GM23338 (cell line): ENCODE results near the gene RYR2. TPM values are rescaled to one million over a fixed set of nuclear protein-coding genes. Genes with fewer than 3 reads are reported as not detected.

Experiments used
- ATAC-seq: fragments of 200-7000 bp; cut with Tn5 transposase; 3 replicates; pipeline ENCODE4 v1.9.1; 2020
- DNase-seq: peaks from one replicate; pipeline ENCODE4 v3.0.0-alpha.2; 2015; ENCODE audit warnings: low spot score
- H2AFZ ChIP-seq: fragments of 200-600 bp; sonication (generic); 2 replicates; pipeline ENCODE4 v1.8.0; 2016; ENCODE audit warnings: antibody characterized with exemption, mild to moderate bottlenecking, moderate library complexity
- H3F3A ChIP-seq: fragments of 200-600 bp; sonication (generic); replicated peaks from 2 replicates; pipeline ENCODE4 v1.8.0; 2017; ENCODE audit warnings: antibody characterized with exemption, mixed run types, low read depth
- H3K27ac ChIP-seq: fragments of 200-600 bp; sonication (generic); 2 replicates; pipeline ENCODE4 v1.6.1; 2016; ENCODE audit warnings: low read depth
- H3K27me3 ChIP-seq: fragments of 200-600 bp; sonication (generic); 2 replicates; pipeline ENCODE4 v1.8.0; 2016; ENCODE audit warnings: mild to moderate bottlenecking, mixed run types, moderate library complexity; ENCODE audit not compliant: insufficient read depth
- H3K36me3 ChIP-seq: fragments of 200-600 bp; sonication (generic); 2 replicates; pipeline ENCODE4 v1.8.0; 2016; ENCODE audit warnings: mild to moderate bottlenecking; ENCODE audit not compliant: insufficient read depth
- H3K4me1 ChIP-seq: fragments of 200-600 bp; sonication (generic); 2 replicates; pipeline ENCODE4 v1.8.0; 2016; ENCODE audit warnings: mild to moderate bottlenecking, moderate library complexity; ENCODE audit not compliant: insufficient read depth
- H3K4me2 ChIP-seq: fragments of 200-600 bp; sonication (generic); 2 replicates; pipeline ENCODE4 v1.7.1; 2017; ENCODE audit warnings: mixed run types
- H3K4me3 ChIP-seq: fragments of 200-600 bp; sonication (generic); 2 replicates; pipeline ENCODE4 v1.6.1; 2016; ENCODE audit warnings: mixed run types
- H3K79me2 ChIP-seq: fragments of 200-600 bp; sonication (generic); replicated peaks from 2 replicates; pipeline ENCODE4 v1.8.0; 2017; ENCODE audit warnings: mild to moderate bottlenecking; ENCODE audit not compliant: insufficient read depth
- H3K9me2 ChIP-seq: fragments of 200-600 bp; sonication (generic); 2 replicates; pipeline ENCODE4 v1.8.0; 2017; ENCODE audit not compliant: insufficient read depth
- H4K20me1 ChIP-seq: fragments of 200-600 bp; sonication (generic); replicated peaks from 2 replicates; pipeline ENCODE4 v1.8.0; 2017; ENCODE audit warnings: mild to moderate bottlenecking; ENCODE audit not compliant: insufficient read depth
- H3K27ac Mint-ChIP-seq: 2 replicates; pipeline ENCODE4 v1.8.0; 2020; ENCODE audit warnings: inconsistent platforms, mild to moderate bottlenecking, moderate library complexity, mixed read lengths
- H3K27me3 Mint-ChIP-seq: 3 replicates; pipeline ENCODE4 v1.8.0; 2022; ENCODE audit warnings: low read depth, mild to moderate bottlenecking, moderate library complexity, mixed read lengths, inconsistent platforms; ENCODE audit not compliant: insufficient read depth, poor library complexity
- H3K36me3 Mint-ChIP-seq: 3 replicates; pipeline ENCODE4 v1.8.0; 2021; ENCODE audit warnings: low read depth, mild to moderate bottlenecking, inconsistent platforms, moderate library complexity, mixed read lengths
- H3K4me1 Mint-ChIP-seq: 3 replicates; pipeline ENCODE4 v1.8.0; 2020; ENCODE audit warnings: mild to moderate bottlenecking, inconsistent platforms, mixed read lengths
- H3K4me3 Mint-ChIP-seq: 3 replicates; pipeline ENCODE4 v1.8.0; 2021; ENCODE audit warnings: moderate library complexity, mild to moderate bottlenecking, inconsistent platforms, mixed read lengths
- H3K9me3 Mint-ChIP-seq: 3 replicates; pipeline ENCODE4 v1.8.0; 2020; ENCODE audit warnings: moderate library complexity, mild to moderate bottlenecking, inconsistent platforms, mixed read lengths
- CREB1 ChIP-seq: fragments of 250-450 bp; sonication (Bioruptor Pico); IDR thresholded peaks from 2 replicates; pipeline ENCODE4 v1.5.0; 2020; ENCODE audit warnings: low read depth, mild to moderate bottlenecking, moderate library complexity
- CTCF ChIP-seq, 2 experiments: fragments of 200-600 bp in 1 of 2; sonication (generic) in 1 of 2; conservative IDR thresholded peaks; 2 replicates each; pipeline versions ENCODE4 v1.5.1 to v1.6.1; 2016 to 2017; ENCODE audit warnings: antibody characterized with exemption in 2 of 2, low read depth in 2 of 2, mild to moderate bottlenecking in 2 of 2, moderate library complexity in 1 of 2
- ETS1 ChIP-seq: IDR thresholded peaks from 2 replicates; pipeline ENCODE4 v1.6.1; 2016; ENCODE audit warnings: antibody characterized with exemption
- JUNB ChIP-seq: IDR thresholded peaks from one replicate; pipeline ENCODE4 v1.6.1; 2016; ENCODE audit warnings: antibody characterized with exemption; ENCODE audit not compliant: unreplicated experiment
- NANOG ChIP-seq: IDR thresholded peaks from 2 replicates; pipeline ENCODE4 v1.6.1; 2016; ENCODE audit warnings: antibody characterized with exemption, borderline replicate concordance
- REST ChIP-seq: IDR thresholded peaks from one replicate; pipeline ENCODE4 v1.6.1; 2018; ENCODE audit warnings: antibody characterized with exemption; ENCODE audit not compliant: unreplicated experiment
- STAT1 ChIP-seq: IDR thresholded peaks from one replicate; pipeline ENCODE4 v1.6.1; 2016; ENCODE audit warnings: antibody characterized with exemption; ENCODE audit not compliant: unreplicated experiment
- ZNF114 ChIP-seq: fragments of 250-450 bp; sonication (Bioruptor Pico); IDR thresholded peaks from 2 replicates; pipeline ENCODE4 v1.5.0; 2020; ENCODE audit warnings: mild to moderate bottlenecking, moderate library complexity
- ZNF331 ChIP-seq: fragments of 250-450 bp; sonication (Bioruptor Pico); IDR thresholded peaks from 2 replicates; pipeline ENCODE4 v1.5.0; 2020; ENCODE audit warnings: low read depth, mild to moderate bottlenecking, moderate library complexity
- ZNF462 ChIP-seq: fragments of 250-450 bp; sonication (Bioruptor Pico); IDR thresholded peaks from 2 replicates; pipeline ENCODE4 v1.5.0; 2020; ENCODE audit warnings: mild to moderate bottlenecking, moderate library complexity
- polyA plus RNA-seq: library from polyadenylated mRNA; unstranded; fragments of >200 nt; fragmentation: Nextera tagmentation; extraction: Ambion mirVana; gene quantifications from 2 replicates; pipeline ENCODE4 v1.2.1, GENCODE V29; 2016
- total RNA-seq: library from RNA; depleted of rRNA; stranded (reverse); fragments of >200 nt; shearing (Covaris generic); gene quantifications from 2 replicates; pipeline ENCODE4 v1.2.3, GENCODE V29; 2014

Gene RYR2
- total and polyA plus RNA-seq, 2 experiments from 2014 or later = 8.9 to 10.0 TPM

- TF ChIP-seq NANOG (no peak), CREB1 (CRISPR knock-in tag) (no peak), STAT1 (no peak)
Observed at GRCh38 chr1:237838320-237838719, 796.3 kb downstream of the RYR2 start (continued).

GRCh38 chr1:237838904-237839534, 797.0 kb downstream of the RYR2 start:
- ATAC-seq = no peak
- no peak overlapping the region for H3K4me3 Mint-ChIP-seq

More at GRCh38 chr1:237838904-237839534, 797.0 kb downstream of the RYR2 start:
- Histone ChIP-seq H3K79me2 (no peaks in the 10 kb centered on the region), H3K4me3 (no peak overlapping the region), H3K36me3 (no peaks in the 10 kb centered on the region), H3K27me3 (no peaks in the 10 kb centered on the region), H2AFZ (no peak overlapping the region), H3K9me2 (peaks cover 14% of the 10 kb centered on the region; the same call in 1 of the 2 replicates), H3K27ac (no peak overlapping the region), H4K20me1 (no peaks in the 10 kb centered on the region), H3K4me2 (no peak overlapping the region), H3K4me1 (peaks cover 10% of the 10 kb centered on the region), H3F3A (no peaks in the 10 kb centered on the region)
- TF ChIP-seq ZNF114 (CRISPR knock-in tag) = no peak
- TF ChIP-seq REST = no peak
- TF ChIP-seq CREB1 (CRISPR knock-in tag) = no peak
- TF ChIP-seq JUNB = no peak
- no peak for TF ChIP-seq CTCF (conservative IDR thresholded peaks at IDR 0.05; ENCODE audit: low read depth in 2 of 2)
- TF ChIP-seq ZNF462 (CRISPR knock-in tag) = no peak
- no peak for TF ChIP-seq ETS1
- TF ChIP-seq ZNF331 (CRISPR knock-in tag) = no peak
- no peak for TF ChIP-seq NANOG
- no peak for DNase-seq
- Mint-ChIP-seq H3K9me3 (0 out of 3 replicates have a peak, but pooled peaks cover 3% of the 10 kb centered on the region), H3K27ac (no peak overlapping the region), H3K27me3 (peaks cover 2% of the 10 kb centered on the region), H3K4me1 (peaks cover 18% of the 10 kb centered on the region), H3K36me3 (no peaks in the 10 kb centered on the region)
